HEK293T (cell line): ENCODE measurements around the gene UNC5CL.

Experiments used
- CTCF ChIA-PET: fragments of 350-600 bp; formaldehyde crosslinking; extraction: SDS; loops from one replicate; lab custom pipeline; 2021; ENCODE audit warnings: antibody characterized with exemption, inconsistent platforms; lab: Yijun Ruan, JAX
- POLR2A ChIA-PET: fragments of 350-600 bp; formaldehyde crosslinking; extraction: SDS; loops from one replicate; lab custom pipeline; 2020; ENCODE audit warnings: antibody characterized with exemption, inconsistent platforms; lab: Yijun Ruan, JAX
- DNase-seq: peaks from one replicate; pipeline ENCODE4 v3.0.0; 2012; ENCODE audit warnings: mixed read lengths; ENCODE audit errors: extremely low spot score
- ARNT ChIP-seq: fragments of 450-650 bp; IDR thresholded peaks from 2 replicates; pipeline ENCODE4 v1.6.1; 2017; ENCODE audit warnings: mild to moderate bottlenecking
- BHLHE40 ChIP-seq: fragments of 450-650 bp; IDR thresholded peaks from 2 replicates; pipeline ENCODE4 v1.6.1; 2016; ENCODE audit warnings: mild to moderate bottlenecking, moderate library complexity, borderline replicate concordance
- CTBP1 ChIP-seq: fragments of 450-650 bp; IDR thresholded peaks from 2 replicates; pipeline ENCODE4 v1.6.1; 2016; ENCODE audit warnings: borderline replicate concordance
- ELF4 ChIP-seq: fragments of 450-650 bp; IDR thresholded peaks from 2 replicates; pipeline ENCODE4 v1.6.1; 2017; ENCODE audit warnings: antibody characterized with exemption
- FOXA1 ChIP-seq: fragments of 450-650 bp; IDR thresholded peaks from 2 replicates; pipeline ENCODE4 v1.6.1; 2016; ENCODE audit warnings: mild to moderate bottlenecking
- FOXK2 ChIP-seq: fragments of 450-650 bp; IDR thresholded peaks from 2 replicates; pipeline ENCODE4 v1.6.1; 2016; ENCODE audit warnings: mild to moderate bottlenecking
- FOXM1 ChIP-seq: fragments of 450-650 bp; IDR thresholded peaks from 2 replicates; pipeline ENCODE4 v1.6.1; 2017; ENCODE audit warnings: mild to moderate bottlenecking, borderline replicate concordance
- HDGF ChIP-seq: fragments of 450-650 bp; IDR thresholded peaks from 2 replicates; pipeline ENCODE4 v1.6.1; 2017; ENCODE audit warnings: antibody characterized with exemption, borderline replicate concordance
- L3MBTL2 ChIP-seq: fragments of 450-650 bp; conservative IDR thresholded peaks from 2 replicates; pipeline ENCODE4 v1.6.1; 2016; ENCODE audit warnings: mild to moderate bottlenecking
- LEF1 ChIP-seq: fragments of 450-650 bp; IDR thresholded peaks from 2 replicates; pipeline ENCODE4 v1.6.1; 2017; ENCODE audit warnings: mild to moderate bottlenecking, borderline replicate concordance
- NFRKB ChIP-seq: fragments of 450-650 bp; IDR thresholded peaks from 2 replicates; pipeline ENCODE4 v1.6.1; 2016; ENCODE audit warnings: mild to moderate bottlenecking, moderate library complexity
- SP1 ChIP-seq: fragments of 450-650 bp; IDR thresholded peaks from 2 replicates; pipeline ENCODE4 v1.6.1; 2017
- SUZ12 ChIP-seq: fragments of 450-650 bp; IDR thresholded peaks from 2 replicates; pipeline ENCODE4 v1.6.1; 2016; ENCODE audit warnings: mild to moderate bottlenecking
- TARDBP ChIP-seq: fragments of 450-650 bp; IDR thresholded peaks from 2 replicates; pipeline ENCODE4 v1.6.1; 2016
- ZNF384 ChIP-seq: fragments of 450-650 bp; IDR thresholded peaks from 2 replicates; pipeline ENCODE4 v1.6.1; 2016
- TF ChIP-seq, protein P1 (sequence below): fragments of 450-650 bp; IDR thresholded peaks from 2 replicates; pipeline ENCODE4 v1.6.1; 2016

UNC5CL gene

DNA sequence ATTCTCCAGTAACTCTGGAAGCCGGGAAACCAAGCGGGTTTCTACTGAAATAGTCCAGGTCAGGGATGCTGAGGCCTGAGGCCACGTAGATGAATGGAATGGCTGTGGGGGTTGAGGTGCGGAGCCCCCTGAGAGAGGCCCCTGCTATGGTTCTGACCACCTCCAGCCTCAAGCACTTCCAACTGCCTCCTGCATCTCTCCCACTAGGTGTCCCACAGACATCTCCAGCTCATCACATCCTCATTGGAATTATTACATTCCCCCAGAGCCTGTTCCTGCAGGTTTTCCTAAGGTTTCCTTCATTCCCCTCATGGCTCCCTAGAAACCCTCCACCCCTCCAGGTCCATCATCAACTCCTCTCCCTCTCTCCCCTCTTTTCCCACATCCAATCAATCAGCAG, 48.7 kb downstream of the UNC5CL start:
- no peak for DNase-seq
- ChIA-PET CTCF (interaction anchor here (0.6 to 1.5 kb wide), 2 partner anchors 10 to 34 kb away, joined by 4 read pairs; no protein-coding TSS in a partner anchor), POLR2A (interaction anchor here (0.7 kb wide), 1 partner anchor 81 kb away, joined by 3 read pairs; no protein-coding TSS in a partner anchor)
- TF ChIP-seq CTBP1 (no peak), ZNF384 (no peak), FOXA1 (no peak), FOXK2 (no peak), HDGF (no peak), ELF4 (no peak), FOXM1 (no peak), BHLHE40 (no peak), NFRKB (no peak), ARNT (no peak), SP1 (no peak), L3MBTL2 (no peak), TARDBP (no peak), LEF1 (no peak), SUZ12 (no peak)
- TF ChIP-seq, protein P1, sequence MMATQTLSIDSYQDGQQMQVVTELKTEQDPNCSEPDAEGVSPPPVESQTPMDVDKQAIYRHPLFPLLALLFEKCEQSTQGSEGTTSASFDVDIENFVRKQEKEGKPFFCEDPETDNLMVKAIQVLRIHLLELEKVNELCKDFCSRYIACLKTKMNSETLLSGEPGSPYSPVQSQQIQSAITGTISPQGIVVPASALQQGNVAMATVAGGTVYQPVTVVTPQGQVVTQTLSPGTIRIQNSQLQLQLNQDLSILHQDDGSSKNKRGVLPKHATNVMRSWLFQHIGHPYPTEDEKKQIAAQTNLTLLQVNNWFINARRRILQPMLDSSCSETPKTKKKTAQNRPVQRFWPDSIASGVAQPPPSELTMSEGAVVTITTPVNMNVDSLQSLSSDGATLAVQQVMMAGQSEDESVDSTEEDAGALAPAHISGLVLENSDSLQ = no peak

DNA sequence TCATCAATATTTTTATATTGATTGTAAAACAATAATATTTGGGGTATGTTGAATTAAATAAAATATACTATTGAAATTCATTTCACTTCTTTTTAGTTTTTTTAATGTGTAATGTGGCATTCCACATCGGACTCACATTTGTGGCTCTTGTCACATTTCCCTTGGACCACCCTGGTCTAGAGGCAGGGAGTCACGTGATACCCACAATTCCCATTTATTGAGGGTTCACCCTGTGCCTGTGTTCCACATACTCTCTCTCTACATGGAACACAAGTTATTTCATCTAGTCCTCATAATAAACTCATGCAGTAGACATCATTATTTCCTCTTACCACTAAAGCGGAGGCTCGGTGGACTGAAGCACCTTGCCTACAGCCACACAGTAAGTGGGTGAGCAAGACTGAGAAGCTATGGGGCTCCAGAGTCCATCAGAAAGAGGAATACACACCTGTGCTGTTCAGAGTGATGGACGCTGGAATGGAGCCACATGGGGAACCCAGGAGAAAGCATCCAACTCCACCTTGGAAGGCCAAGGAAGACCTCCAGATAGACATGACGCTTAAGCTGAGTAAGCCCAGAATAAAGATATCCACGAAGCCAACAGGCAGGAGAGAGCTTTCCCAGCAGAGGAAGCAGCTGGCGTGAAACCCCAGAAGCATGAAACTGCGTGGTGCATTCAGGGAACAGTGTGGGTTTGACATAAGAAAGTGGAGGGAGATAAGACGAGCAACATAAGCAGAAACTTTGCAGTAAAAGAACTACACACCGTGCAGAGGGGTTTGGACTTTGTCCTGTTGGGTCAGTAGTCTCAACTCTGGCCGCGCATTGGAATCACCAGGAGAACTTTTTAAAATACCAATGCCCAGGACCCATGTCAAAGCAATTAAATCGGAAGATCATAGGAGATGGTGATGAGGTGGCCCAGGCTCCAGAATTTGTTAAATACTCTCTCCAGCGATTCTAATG, 49.5 kb downstream of the UNC5CL start:
- ChIA-PET POLR2A (interaction anchor here (0.7 kb wide), 1 partner anchor 82 kb away, joined by 3 read pairs; no protein-coding TSS in a partner anchor), CTCF (interaction anchor here (0.6 to 1.5 kb wide), 3 partner anchors 11 to 34 kb away, joined by 3 to 4 read pairs (median 4); no protein-coding TSS in a partner anchor)
- no peak for DNase-seq
- TF ChIP-seq LEF1 (no peak), ARNT (no peak), L3MBTL2 (no peak), ELF4 (no peak), FOXA1 (no peak), FOXK2 (no peak), BHLHE40 (no peak), HDGF (no peak)

DNA sequence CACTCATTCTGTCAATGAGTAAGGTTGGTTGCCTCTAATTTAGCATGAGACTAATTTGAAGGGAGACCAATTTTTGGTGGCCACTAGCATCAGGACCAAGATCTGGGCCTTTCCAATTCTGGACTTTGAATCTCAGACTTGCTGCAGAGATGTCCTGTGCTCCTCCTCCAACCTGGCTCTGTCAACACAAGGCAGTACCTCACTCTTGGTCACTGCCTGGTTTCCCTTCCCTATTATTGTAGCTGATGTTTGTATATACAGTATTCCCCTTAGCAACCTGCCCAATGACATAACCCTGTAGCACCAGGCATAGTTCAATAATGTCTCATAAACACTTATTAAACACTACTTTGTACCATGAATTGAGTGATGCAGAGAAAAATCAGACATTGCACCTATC, 50.4 kb downstream of the UNC5CL start:
- POLR2A ChIA-PET = no interaction called here
- CTCF ChIA-PET = interaction anchor here (0.7 kb wide), 1 partner anchor 24 kb away, joined by 3 read pairs; no protein-coding TSS in a partner anchor
- no peak for DNase-seq
- TF ChIP-seq ARNT (no peak), HDGF (no peak), SUZ12 (no peak), FOXK2 (no peak), SP1 (no peak)
- TF ChIP-seq, protein P1 = no peak

DNA sequence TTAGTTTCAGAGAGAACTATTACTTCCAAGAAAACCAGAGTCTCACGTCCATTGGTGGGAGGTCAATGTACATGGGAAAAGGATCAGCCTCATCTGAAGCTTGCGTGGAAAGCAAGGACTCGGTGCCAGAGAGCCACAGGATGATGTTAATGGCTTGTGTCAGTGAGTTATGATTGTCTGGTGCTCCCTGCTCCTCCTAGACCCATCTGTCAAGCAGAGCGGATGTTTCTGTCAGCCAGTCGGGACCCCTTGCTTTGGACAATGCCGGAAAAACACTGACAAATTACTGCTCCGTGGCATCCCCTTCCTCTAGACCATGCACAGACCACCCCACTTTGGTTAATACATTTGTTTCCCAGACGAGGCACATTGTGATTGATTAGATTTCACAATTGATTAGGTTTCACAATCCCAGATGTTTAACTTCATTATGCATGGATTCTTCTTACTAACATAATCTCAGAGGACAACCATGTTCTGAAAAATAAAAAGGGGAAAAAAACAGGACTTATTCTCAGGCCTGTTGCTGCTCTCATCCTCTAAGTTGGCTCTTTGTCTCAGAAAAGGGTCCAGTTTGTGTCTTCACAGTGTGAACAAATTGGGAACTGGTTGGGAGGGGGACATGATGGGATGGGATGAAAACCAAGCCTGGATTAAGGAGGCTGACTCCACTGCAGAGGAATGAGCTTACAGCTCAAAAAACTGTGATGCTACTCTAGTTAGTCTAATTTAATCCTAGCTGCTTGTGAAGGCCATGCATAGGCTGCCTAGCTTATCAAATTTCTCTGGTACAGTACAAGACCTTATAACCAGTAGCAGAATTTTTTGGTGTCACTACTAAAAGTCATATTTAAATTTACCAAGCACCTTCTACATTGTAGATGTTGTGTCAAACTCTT, 51.9 kb downstream of the UNC5CL start:
- DNase-seq = no peak
- POLR2A ChIA-PET = no interaction called here
- CTCF ChIA-PET = interaction anchor here (1.7 kb wide), 1 partner anchor 40 kb away, joined by 4 read pairs; no protein-coding TSS in a partner anchor
- TF ChIP-seq FOXA1 (no peak), ELF4 (no peak), FOXM1 (no peak), LEF1 (no peak), TARDBP (no peak), SUZ12 (no peak), NFRKB (no peak), CTBP1 (no peak)

DNA sequence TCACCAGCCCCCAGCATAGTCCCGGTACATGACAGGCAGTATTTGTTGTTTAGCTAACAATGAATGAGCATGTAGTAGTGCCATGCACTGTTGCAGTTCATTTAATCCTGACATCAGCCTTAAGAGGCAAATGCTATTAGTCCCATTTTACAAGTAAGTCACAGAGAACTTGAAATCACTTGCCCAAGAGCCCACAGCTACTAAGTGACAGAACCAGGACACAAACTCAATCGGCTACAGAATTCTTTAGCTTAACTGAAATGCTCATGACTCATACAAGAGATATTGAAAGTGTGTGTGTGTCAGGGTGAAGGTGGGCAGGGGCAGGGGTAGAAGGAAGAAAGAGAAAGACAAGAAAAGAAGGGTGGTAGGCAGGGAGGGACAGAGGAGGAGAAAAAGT, 52.7 kb downstream of the UNC5CL start:
- ChIA-PET CTCF (no interaction called here), POLR2A (no interaction called here)
- DNase-seq = no peak
- no peak for TF ChIP-seq ARNT
- no peak for TF ChIP-seq NFRKB

DNA sequence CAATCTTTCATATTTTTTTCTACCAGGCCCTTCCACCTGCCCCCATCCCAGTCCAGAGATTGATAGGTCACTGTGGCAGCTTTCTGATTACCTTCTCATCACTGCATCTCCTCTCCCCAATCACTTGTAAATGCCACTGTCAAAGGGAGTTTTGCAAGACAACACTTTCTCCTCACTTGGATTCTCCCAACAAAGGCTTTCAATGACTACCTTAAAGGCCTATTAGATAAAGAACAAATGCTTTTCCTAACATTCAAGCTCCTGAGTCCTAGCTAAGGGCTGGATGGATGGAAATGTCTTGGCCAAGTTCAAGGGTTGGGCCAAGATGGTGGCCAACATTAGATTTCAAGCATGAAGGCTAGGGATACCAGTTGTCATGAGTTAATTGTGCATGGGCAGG, 55.3 kb downstream of the UNC5CL start:
- ChIA-PET POLR2A (no interaction called here), CTCF (no interaction called here)
- DNase-seq = no peak
- TF ChIP-seq SUZ12 = no peak
- no peak for TF ChIP-seq ARNT
- TF ChIP-seq ELF4 = no peak
